ELF-1 (cell line): ENCODE measurements around the gene KLK12.
"Not testable (repeated sequence)": the region's sequence is repeated elsewhere in the genome, so short reads cannot be mapped to it uniquely, and the experiment has no call there.

Experiments used
- DNase-seq: peaks from one replicate; pipeline ENCODE4 v3.0.0-alpha.2; 2016; ENCODE audit warnings: low read depth, low spot score

Gene KLK12

GRCh38 chr19:51016798-51017683 is 17.8 kb downstream of the KLK12 start:
- peak; percentile 93 for DNase-seq

- DNase-seq = no peak
Measured at GRCh38 chr19:51015691-51016267, 19.0 kb downstream of the KLK12 start.

DNA sequence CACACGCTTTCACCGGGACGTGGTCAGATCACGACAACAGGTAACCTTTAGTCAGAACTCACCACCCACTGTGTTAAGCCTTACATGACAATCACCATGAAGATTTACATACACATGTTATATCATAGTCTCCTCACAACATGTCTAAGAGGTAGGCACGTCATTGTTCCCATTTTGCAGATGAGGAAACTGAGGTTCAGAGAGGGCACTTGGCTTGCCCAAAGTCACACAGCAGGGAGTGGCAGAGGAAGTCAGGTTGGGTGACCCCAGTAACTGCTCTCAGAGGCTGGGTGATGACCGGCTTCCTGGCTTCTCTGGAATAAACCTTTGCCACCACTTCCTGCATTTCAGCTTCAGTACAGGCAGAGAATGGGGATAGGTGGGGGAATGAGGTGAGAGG is 20.6 kb downstream of the KLK12 start:
- DNase-seq = no peak

GRCh38 chr19:51012661-51013190 is 22.1 kb downstream of the KLK12 start:
- DNase-seq = no peak

GRCh38 chr19:51010066-51010795 is 24.6 kb downstream of the KLK12 start:
- no peak for DNase-seq

DNA sequence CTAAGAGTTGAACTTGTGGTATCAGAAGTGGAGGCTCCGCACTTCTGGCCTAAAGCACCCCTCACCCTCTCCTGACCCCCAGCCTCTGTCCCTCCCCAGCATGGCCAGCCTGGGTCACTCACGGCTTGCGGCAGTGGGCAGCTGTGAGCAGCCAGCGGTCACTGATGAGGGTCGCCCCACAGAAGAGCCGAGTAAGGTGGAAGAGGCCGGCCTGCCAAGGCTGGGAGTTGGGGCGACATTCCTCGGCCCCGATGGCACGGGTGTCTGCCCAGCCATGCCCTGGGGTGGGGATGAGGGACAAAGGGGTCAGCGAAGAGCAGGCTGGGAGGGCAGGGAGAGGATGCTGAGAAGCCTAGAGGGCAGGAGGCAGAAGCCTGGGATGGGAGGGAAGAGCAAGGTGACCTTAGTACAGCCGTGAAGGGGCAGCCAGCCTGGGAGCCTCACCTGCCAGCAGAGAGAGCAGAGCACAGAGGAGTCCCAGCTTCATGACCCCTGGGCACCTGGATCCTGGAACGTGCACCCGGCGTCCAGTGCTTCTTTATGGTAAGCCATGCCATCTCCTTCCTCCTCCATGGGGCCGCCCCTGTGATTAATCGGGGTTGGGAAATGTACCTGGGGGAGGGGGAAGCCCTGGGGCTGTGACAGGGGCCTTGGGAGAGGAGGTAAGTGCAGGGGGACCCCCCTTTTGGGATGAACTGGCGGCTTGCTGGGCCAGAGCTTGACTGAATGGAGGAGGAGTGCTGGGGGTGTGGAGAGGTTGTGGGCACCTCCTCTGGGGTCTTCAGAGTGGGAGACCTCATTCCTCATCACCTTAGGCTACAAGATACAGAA is 25.5 kb downstream of the KLK12 start:
- no peak for DNase-seq

DNA sequence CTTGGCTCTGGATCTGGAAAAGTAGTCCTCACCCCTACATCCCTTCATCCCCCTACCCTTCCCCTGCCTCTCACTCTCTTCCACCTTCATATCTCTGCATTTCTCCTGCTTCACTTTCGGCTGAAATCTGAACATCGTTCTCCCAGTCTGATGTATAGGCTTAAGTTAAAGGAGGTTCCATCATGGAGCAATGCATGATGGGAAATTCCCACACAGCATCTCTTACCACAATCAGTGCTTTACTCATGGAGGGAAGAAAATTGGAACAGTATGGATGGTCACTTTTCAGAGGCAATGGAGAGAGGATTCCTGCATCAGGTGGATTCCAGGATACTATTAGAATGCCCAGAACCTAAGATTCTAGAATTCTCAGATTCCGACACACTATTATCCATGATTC is 27.3 kb downstream of the KLK12 start:
- DNase-seq = no peak

GRCh38 chr19:51006406-51006805 is 28.4 kb downstream of the KLK12 start:
- DNase-seq = no peak

- no peak for DNase-seq
Measured at GRCh38 chr19:51005248-51005647, 29.6 kb downstream of the KLK12 start.

- no peak for DNase-seq
Measured at GRCh38 chr19:51003316-51003715, 31.5 kb downstream of the KLK12 start.

DNA sequence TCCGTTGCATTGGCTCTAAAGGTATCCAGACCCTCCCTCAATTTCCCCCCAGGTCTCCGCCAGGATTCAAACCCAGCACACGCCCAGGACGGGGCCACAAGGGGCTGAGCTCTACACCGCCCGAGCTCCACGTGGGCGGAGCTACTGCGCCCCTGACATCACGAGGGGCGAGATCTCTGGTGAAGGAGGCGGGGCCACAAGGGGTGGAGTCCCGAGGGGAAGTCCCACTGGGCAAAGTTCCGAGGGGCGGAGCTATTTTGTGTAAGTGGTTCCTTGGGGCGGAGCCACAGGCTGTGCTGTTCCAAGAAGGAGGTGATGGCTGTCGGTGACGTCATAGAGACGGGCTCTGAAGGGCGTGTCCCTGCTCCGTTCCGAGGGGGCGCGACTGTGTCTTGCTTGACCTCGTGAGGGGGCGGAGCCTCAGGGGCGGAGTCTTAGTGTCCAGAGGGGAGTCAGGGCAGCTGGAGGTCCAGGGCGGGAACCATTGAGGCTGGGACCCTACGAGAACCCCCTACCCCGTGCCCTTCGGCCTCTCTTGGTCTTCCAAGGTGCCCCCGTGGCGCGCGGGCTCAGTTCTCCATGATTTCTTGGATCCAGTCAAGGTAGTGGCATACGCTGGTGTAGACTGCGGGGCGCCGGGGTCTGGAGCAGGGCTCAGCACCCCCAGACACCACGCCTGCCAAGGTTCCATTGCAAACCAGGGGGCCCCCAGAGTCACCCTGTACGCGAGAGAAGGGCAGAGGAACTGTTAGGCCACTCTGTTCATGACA is 32.1 kb downstream of the KLK12 start:
- peak; percentile 99 for DNase-seq

DNA sequence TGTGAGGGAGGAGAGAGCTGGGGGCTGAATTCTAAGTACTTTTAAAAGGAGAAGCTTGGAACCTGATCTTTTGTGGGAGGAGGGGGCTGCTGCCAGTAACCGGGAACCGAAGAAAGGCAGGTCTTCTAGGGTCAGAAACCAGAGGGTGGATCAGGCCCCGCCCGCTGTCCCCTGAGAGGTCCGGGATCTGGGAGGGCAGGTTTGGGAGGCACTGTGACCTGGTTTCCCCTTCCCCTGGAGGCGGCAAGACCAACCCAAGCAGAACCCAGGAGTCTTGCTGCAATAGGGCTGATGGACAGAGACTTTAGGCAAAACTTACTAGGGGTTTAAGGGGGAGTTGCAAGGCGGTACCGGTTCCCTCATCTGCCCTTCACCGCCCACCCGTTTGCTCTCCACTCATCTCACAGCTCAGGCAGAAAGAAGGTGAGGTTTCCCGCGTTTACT is 32.7 kb downstream of the KLK12 start:
- DNase-seq = peak; percentile 92

DNA sequence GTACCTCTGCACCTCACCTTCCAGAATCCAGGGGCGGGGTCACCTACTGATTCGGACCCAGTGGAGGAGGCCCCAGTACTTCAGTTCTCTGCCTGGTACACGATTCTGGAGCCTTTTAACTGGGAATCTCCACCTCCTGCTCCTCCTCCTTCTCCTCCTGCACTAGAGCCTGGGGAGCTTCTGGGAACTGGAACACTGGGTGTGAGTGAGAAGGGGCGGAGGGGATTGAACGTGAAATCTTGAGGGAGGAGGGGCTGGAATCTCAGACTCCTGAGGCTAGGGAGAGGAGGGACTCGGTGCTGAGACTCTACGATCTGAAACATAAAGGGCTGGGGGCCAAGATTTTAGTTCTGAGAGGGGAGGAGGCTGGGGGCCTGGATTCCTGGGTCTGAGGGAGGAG is 33.3 kb downstream of the KLK12 start, which contains the start of gene KLK8:
Gene KLK8, minus strand, starts transcription at position 90 of the 400 bp plus-strand sequence. CDS start 437 bp downstream, outside the sequence.
- peak; percentile 89 for DNase-seq

GRCh38 chr19:51000981-51001380 is 33.8 kb downstream of the KLK12 start:
- DNase-seq = peak; percentile 89

- no peak for DNase-seq
Measured at GRCh38 chr19:51000426-51000825, 34.4 kb downstream of the KLK12 start.

- no peak for DNase-seq
Measured at GRCh38 chr19:50998686-50999085, 36.1 kb downstream of the KLK12 start.

DNA sequence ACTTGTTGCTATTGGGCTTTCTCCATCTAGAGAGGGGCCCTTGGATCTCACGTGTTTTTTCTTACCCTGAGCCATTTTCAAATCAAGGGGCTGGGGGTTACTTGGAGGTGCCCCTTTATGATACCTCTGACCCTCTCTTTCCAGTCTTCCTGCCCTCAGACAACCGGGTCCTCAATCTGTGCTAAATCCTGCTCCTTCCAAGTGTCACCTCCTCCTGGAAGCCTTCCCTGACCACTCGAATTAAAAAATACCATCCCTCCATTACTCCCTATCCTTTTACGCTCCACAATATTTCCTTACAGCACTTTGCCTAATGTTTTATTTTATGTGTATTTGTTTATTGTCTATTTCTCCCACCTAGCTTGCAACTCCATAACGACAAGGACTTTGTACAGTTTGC is 36.7 kb downstream of the KLK12 start:
- DNase-seq = no peak

GRCh38 chr19:50994129-50994528 is 40.7 kb downstream of the KLK12 start:
- no peak for DNase-seq

DNA sequence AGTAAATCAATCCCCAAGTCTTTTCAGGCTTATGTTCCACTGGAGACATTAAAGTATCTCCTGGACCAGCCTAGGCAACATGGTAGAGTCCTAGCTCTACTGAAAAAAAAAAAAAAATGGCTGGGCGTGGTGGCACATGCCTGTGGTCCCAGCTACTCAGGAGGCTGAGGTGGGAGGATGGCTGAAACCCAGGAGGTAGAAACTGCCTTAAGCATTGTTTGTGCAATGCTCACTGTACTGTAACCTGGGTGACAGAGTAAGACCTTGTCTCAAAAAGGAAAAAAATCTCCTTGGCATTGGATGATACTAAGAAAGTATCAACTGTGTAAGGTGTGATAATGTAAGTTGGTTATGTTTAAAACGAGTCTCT is 42.2 kb downstream of the KLK12 start:
- DNase-seq = no peak

DNA sequence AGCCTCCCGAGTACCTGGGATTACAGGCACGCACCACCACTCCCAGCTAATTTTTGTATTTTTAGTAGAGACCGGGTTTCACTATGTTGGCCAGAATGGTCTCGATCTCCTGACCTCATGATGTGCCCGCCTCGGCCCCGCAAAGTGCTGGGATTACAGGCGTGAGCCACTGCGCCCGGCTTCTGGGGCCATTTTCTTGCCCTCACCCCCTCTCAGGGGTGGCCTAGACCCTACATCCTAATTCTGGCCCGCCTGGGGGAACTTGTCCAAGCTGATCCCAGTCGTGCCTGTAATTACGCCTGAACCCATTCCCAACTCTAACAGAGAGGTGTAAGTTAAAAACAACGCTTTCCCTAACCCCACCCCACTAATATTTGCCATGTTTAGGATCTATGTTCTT is 50.4 kb downstream of the KLK12 start:
- DNase-seq = not testable (repeated sequence)
